ENCODE results near the gene ERBB2. TPM values are rescaled to one million over a fixed set of nuclear protein-coding genes. Genes with fewer than 3 reads are reported as not detected.
"Not testable (repeated sequence)": the region's sequence is repeated elsewhere in the genome, so short reads cannot be mapped to it uniquely, and the experiment has no call there.

The ERBB2 gene
- polyA plus RNA-seq, 3 donors = 0.17 to 0.73 TPM; not detected in 1

DNA sequence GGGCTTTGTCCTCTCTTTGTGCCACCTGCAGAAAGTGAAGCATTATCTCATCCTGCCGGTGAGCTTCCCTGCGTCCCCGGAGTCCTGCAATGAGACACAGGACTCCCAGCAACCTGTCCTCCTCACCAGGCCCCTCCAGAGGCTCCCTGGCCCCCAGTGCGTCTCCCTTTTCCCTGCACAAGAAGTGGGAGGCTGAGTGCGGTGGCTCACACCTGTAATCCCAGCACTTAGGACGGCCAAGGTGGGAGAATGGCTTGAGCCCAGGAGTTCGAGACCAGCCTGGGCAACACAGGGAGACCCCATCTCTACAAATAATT lies 46.2 kb downstream of the ERBB2 start:
- Histone ChIP-seq H3K4me3 (replicated peaks in 1 of 3; ENCODE audit: low read depth in 2 of 3, low read length in 3 of 3) (no peak overlapping the region), H3K27me3 (ENCODE audit: control insufficient read depth in 2 of 2, insufficient read depth in 2 of 2, low read length in 2 of 2) (peaks cover 0 to 12% of the 10 kb centered on the region in 2 donors), H4K20me1 (ENCODE audit: insufficient read depth, low read length) (no peaks in the 10 kb centered on the region), H3K9ac (ENCODE audit: insufficient read depth, low read length, poor library complexity, severe bottlenecking) (no peak overlapping the region), H3K4me2 (replicated peaks; ENCODE audit: extremely low read depth, low read length, poor library complexity, severe bottlenecking) (no peak overlapping the region), H3K4me1 (ENCODE audit: control insufficient read depth in 1 of 2, insufficient read depth in 2 of 2, low read length in 2 of 2) (no peaks in the 10 kb centered on the region), H2AFZ (ENCODE audit: insufficient read depth, low read depth, low read length, poor library complexity, severe bottlenecking) (no peak overlapping the region), H3K79me2 (ENCODE audit: insufficient read depth, low read length) (no peaks in the 10 kb centered on the region), H3K27ac (ENCODE audit: low read depth in 1 of 2, low read length in 2 of 2) (no peak overlapping the region), H3K9me3 (replicated peaks in 1 of 2; ENCODE audit: control insufficient read depth in 1 of 2, insufficient read depth in 1 of 2, low read length in 2 of 2) (no peaks in the 10 kb centered on the region), H3K36me3 (replicated peaks in 1 of 2; ENCODE audit: control insufficient read depth in 1 of 2, insufficient read depth in 2 of 2, low read length in 2 of 2) (no peaks in the 10 kb centered on the region)
- no peak for DNase-seq
- Mint-ChIP-seq H3K4me1 (no peaks in the 10 kb centered on the region), H3K9me3 (peaks cover 0 to 3% (median 0%) of the 10 kb centered on the region in 7 donors), H3K27me3 (ENCODE audit: low read depth in 3 of 3) (peaks cover 17 to 48% (median 33%) of the 10 kb centered on the region in 3 donors), H3K27ac (no peak overlapping the region), H3K36me3 (no peaks in the 10 kb centered on the region), H3K4me3 (no peak overlapping the region)
- TF ChIP-seq, protein P1, sequence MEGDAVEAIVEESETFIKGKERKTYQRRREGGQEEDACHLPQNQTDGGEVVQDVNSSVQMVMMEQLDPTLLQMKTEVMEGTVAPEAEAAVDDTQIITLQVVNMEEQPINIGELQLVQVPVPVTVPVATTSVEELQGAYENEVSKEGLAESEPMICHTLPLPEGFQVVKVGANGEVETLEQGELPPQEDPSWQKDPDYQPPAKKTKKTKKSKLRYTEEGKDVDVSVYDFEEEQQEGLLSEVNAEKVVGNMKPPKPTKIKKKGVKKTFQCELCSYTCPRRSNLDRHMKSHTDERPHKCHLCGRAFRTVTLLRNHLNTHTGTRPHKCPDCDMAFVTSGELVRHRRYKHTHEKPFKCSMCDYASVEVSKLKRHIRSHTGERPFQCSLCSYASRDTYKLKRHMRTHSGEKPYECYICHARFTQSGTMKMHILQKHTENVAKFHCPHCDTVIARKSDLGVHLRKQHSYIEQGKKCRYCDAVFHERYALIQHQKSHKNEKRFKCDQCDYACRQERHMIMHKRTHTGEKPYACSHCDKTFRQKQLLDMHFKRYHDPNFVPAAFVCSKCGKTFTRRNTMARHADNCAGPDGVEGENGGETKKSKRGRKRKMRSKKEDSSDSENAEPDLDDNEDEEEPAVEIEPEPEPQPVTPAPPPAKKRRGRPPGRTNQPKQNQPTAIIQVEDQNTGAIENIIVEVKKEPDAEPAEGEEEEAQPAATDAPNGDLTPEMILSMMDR (IDR thresholded peaks at IDR 0.05) = no peak
- intact Hi-C loops (cut with micrococcal nuclease) = no loop called here
- WGBS (ENCODE audit: insufficient coverage) = 95% methylated on average over 6 of the region's 7 CpGs

DNA sequence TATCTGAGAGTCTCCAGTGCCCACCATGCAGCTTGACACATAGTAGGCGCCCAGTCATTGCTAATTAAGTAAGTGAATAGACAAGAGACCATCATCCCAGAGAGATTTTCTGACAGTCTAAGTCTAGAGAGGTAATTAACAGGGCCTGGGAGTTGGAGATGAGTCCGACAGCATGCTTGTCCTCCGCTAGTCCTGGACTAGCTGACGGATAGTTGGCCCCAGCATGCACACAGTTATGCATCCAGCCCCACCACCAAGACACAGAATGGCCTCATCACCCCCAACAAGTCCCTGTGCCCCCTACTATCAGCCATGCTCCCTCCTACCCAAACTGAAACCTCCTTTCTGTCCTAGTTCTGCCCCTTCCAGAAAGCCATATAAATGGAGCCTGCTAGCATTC lies 47.9 kb downstream of the ERBB2 start:
- no peak overlapping the region for H3K4me3 Mint-ChIP-seq
- H3K27me3 Mint-ChIP-seq (ENCODE audit: low read depth in 3 of 3) = peaks cover 10 to 39% (median 26%) of the 10 kb centered on the region in 3 donors

DNA sequence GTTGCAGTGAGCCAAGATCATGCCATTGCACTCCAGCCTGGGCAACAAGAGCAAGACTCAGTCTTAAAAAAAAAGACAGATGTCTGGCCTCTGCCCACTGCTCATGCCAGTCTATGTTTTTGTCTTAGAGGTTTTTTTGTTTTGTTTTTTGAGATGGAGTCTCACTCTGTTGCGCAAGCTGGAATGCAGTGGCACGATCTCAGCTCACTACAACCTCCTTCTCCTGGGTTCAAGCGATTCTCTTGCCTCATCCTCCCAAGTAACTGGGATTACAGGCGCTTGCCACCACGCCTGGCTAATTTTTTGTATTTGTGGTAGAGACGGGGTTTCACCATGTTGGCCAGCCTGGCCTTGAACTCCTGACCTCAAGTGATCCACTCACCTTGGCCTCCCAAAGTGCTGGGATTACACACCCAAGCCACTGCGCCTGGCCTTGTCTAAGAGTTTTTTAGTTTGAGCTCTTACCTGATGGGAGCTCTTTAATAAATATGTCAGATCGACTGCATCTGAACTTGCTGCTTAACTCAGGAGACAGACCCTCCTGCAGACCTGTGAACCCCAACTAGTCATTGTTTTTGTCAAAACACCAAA lies 48.7 kb downstream of the ERBB2 start:
- not testable (repeated sequence) for H3K36me3 ChIP-seq (replicated peaks in 1 of 2; ENCODE audit: control insufficient read depth in 1 of 2, insufficient read depth in 2 of 2, low read length in 2 of 2); H3K27ac Mint-ChIP-seq; H3K4me3 Mint-ChIP-seq; H3K9ac ChIP-seq (ENCODE audit: insufficient read depth, low read length, poor library complexity, severe bottlenecking); H3K27me3 ChIP-seq (ENCODE audit: control insufficient read depth in 2 of 2, insufficient read depth in 2 of 2, low read length in 2 of 2); H3K9me3 ChIP-seq (replicated peaks in 1 of 2; ENCODE audit: control insufficient read depth in 1 of 2, insufficient read depth in 1 of 2, low read length in 2 of 2); DNase-seq; H3K27ac ChIP-seq (ENCODE audit: low read depth in 1 of 2, low read length in 2 of 2); H3K9me3 Mint-ChIP-seq; H3K4me1 Mint-ChIP-seq; H3K79me2 ChIP-seq (ENCODE audit: insufficient read depth, low read length); H3K36me3 Mint-ChIP-seq; H3K4me1 ChIP-seq (ENCODE audit: control insufficient read depth in 1 of 2, insufficient read depth in 2 of 2, low read length in 2 of 2); H3K4me2 ChIP-seq (replicated peaks; ENCODE audit: extremely low read depth, low read length, poor library complexity, severe bottlenecking); H4K20me1 ChIP-seq (ENCODE audit: insufficient read depth, low read length); H2AFZ ChIP-seq (ENCODE audit: insufficient read depth, low read depth, low read length, poor library complexity, severe bottlenecking); H3K4me3 ChIP-seq (replicated peaks in 1 of 3; ENCODE audit: low read depth in 2 of 3, low read length in 3 of 3)
- intact Hi-C loops (cut with micrococcal nuclease) = loop anchor here in 1 of 2 donors (2.0 kb wide), 1 partner anchor 18 kb away; the partner anchor contains the start of gene MIEN1
- 100% methylated on average over 1 of the region's 8 CpGs for WGBS (ENCODE audit: insufficient coverage)
- H3K27me3 Mint-ChIP-seq (ENCODE audit: low read depth in 3 of 3) = peaks cover 4 to 31% (median 20%) of the 10 kb centered on the region in 3 donors

More for the DNA sequence above, 47.9 kb downstream of the ERBB2 start:
- Histone ChIP-seq H3K9ac (ENCODE audit: insufficient read depth, low read length, poor library complexity, severe bottlenecking) (no peak overlapping the region), H3K4me3 (replicated peaks in 1 of 3; ENCODE audit: low read depth in 2 of 3, low read length in 3 of 3) (no peak overlapping the region), H2AFZ (ENCODE audit: insufficient read depth, low read depth, low read length, poor library complexity, severe bottlenecking) (no peak overlapping the region), H3K9me3 (replicated peaks in 1 of 2; ENCODE audit: control insufficient read depth in 1 of 2, insufficient read depth in 1 of 2, low read length in 2 of 2) (no peaks in the 10 kb centered on the region), H3K4me2 (replicated peaks; ENCODE audit: extremely low read depth, low read length, poor library complexity, severe bottlenecking) (no peak overlapping the region), H3K79me2 (ENCODE audit: insufficient read depth, low read length) (no peaks in the 10 kb centered on the region), H3K4me1 (ENCODE audit: control insufficient read depth in 1 of 2, insufficient read depth in 2 of 2, low read length in 2 of 2) (peaks cover 0 to under 1% of the 10 kb centered on the region in 2 donors), H3K27me3 (ENCODE audit: control insufficient read depth in 2 of 2, insufficient read depth in 2 of 2, low read length in 2 of 2) (peaks cover 0 to 6% of the 10 kb centered on the region in 2 donors), H4K20me1 (ENCODE audit: insufficient read depth, low read length) (no peaks in the 10 kb centered on the region), H3K36me3 (replicated peaks in 1 of 2; ENCODE audit: control insufficient read depth in 1 of 2, insufficient read depth in 2 of 2, low read length in 2 of 2) (no peaks in the 10 kb centered on the region), H3K27ac (ENCODE audit: low read depth in 1 of 2, low read length in 2 of 2) (no peak overlapping the region)
- no peaks in the 10 kb centered on the region for H3K36me3 Mint-ChIP-seq
- WGBS (ENCODE audit: insufficient coverage) = 100% methylated on average over 1 of the region's 4 CpGs
- intact Hi-C loops (cut with micrococcal nuclease) = loop anchor here in 1 of 2 donors (2.0 kb wide), 1 partner anchor 17 kb away; the partner anchor contains the start of gene MIEN1
- H3K27ac Mint-ChIP-seq = no peak overlapping the region
- H3K9me3 Mint-ChIP-seq = peaks cover 0 to 3% (median 0%) of the 10 kb centered on the region in 7 donors
- no peaks in the 10 kb centered on the region for H3K4me1 Mint-ChIP-seq
- no peak for DNase-seq
- TF ChIP-seq, protein P1 (IDR thresholded peaks at IDR 0.05) = no peak

Measured in CD14-positive monocyte (primary cell).